Neutrophil (primary cell): ENCODE results near the gene RPH3AL.
"Not testable (repeated sequence)": the region's sequence is repeated elsewhere in the genome, so short reads cannot be mapped to it uniquely, and the experiment has no call there.

Experiments used
- H3K27ac ChIP-seq: fragments of 200-600 bp; sonication (generic); 2 replicates; pipeline ENCODE4 v1.5.1; 2016; ENCODE audit warnings: mild to moderate bottlenecking, moderate library complexity
- H3K27me3 ChIP-seq: fragments of 200-600 bp; sonication (generic); 2 replicates; pipeline ENCODE4 v1.6.0; 2016; ENCODE audit warnings: mild to moderate bottlenecking
- H3K36me3 ChIP-seq: fragments of 200-600 bp; sonication (generic); 2 replicates; pipeline ENCODE4 v1.5.1; 2017
- H3K4me1 ChIP-seq, 2 experiments: fragments of 200-600 bp in 1 of 2; sonication (generic) in 1 of 2; 1 replicate in 1 of 2; 2 replicates in 1 of 2; pipeline versions ENCODE4 v1.5.1 to v1.6.1; 2013 to 2016; ENCODE audit warnings: low read depth in 1 of 2, low read length in 1 of 2, mild to moderate bottlenecking in 1 of 2, moderate library complexity in 1 of 2; ENCODE audit not compliant: control insufficient read depth in 1 of 2, insufficient read depth in 1 of 2
- H3K4me3 ChIP-seq, 2 experiments: fragments of 200-600 bp in 1 of 2; sonication (generic) in 1 of 2; 1 replicate in 1 of 2; 2 replicates in 1 of 2; pipeline ENCODE4 v1.5.1; 2013 to 2016; ENCODE audit warnings: low read depth in 1 of 2, low read length in 1 of 2, mild to moderate bottlenecking in 1 of 2, moderate library complexity in 1 of 2
- H3K9me3 ChIP-seq: fragments of 200-600 bp; sonication (generic); 2 replicates; pipeline ENCODE4 v1.5.1; 2016
- TF ChIP-seq, protein P1 (sequence below): fragments of 200-600 bp; sonication (generic); IDR thresholded peaks from 2 replicates; pipeline ENCODE4 v1.5.1; 2016; ENCODE audit warnings: antibody characterized with exemption

Gene RPH3AL

GRCh38 chr17:237406-237955, 115.1 kb downstream of the RPH3AL start:
- no peak overlapping the region for H3K4me3 ChIP-seq
- TF ChIP-seq, protein P1, sequence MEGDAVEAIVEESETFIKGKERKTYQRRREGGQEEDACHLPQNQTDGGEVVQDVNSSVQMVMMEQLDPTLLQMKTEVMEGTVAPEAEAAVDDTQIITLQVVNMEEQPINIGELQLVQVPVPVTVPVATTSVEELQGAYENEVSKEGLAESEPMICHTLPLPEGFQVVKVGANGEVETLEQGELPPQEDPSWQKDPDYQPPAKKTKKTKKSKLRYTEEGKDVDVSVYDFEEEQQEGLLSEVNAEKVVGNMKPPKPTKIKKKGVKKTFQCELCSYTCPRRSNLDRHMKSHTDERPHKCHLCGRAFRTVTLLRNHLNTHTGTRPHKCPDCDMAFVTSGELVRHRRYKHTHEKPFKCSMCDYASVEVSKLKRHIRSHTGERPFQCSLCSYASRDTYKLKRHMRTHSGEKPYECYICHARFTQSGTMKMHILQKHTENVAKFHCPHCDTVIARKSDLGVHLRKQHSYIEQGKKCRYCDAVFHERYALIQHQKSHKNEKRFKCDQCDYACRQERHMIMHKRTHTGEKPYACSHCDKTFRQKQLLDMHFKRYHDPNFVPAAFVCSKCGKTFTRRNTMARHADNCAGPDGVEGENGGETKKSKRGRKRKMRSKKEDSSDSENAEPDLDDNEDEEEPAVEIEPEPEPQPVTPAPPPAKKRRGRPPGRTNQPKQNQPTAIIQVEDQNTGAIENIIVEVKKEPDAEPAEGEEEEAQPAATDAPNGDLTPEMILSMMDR = no peak
- H3K27me3 ChIP-seq = peaks cover 12% of the 10 kb centered on the region
- H3K4me1 ChIP-seq = peaks cover 9 to 18% of the 10 kb centered on the region in 2 experiments
- no peaks in the 10 kb centered on the region for H3K9me3 ChIP-seq
- no peaks in the 10 kb centered on the region for H3K36me3 ChIP-seq
- H3K27ac ChIP-seq = no peak overlapping the region

DNA sequence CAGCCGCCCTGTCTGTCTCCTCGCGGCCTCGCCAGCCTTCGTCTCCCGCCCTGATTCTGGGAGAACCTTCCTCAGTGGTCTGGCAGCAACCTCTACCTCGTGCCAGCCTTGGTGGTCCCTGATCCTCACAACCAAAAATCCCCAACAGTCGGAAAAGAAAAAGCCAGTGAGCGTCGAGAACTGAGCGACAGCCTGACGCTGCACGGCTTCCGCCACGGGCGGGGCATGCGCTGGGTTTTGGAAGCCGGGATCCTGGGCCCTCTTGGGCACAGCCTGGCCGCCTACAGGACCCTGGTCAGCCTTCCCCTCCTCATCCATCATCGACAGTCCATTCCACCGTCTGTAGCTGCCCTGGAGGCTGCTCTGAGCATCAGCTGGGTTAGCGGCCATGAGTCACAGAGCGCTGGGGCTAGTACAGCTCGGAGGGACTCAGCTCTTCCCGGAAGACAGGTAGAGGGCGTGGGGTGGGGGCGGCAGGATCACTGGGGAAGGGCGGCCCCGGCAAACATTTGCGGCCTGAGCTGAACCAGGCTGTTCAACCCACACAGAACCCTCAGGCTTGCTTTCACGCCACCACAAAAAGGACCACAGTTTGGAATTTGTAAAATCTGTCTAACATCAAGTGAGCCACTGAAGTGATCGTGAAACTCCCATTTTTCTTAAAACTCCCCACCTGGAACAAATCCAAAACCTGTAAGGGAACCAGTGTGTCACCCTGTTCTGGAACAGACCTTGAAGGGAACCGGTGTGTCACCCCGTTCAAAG, 115.8 kb downstream of the RPH3AL start:
- peaks cover 12% of the 10 kb centered on the region for H3K27me3 ChIP-seq

DNA sequence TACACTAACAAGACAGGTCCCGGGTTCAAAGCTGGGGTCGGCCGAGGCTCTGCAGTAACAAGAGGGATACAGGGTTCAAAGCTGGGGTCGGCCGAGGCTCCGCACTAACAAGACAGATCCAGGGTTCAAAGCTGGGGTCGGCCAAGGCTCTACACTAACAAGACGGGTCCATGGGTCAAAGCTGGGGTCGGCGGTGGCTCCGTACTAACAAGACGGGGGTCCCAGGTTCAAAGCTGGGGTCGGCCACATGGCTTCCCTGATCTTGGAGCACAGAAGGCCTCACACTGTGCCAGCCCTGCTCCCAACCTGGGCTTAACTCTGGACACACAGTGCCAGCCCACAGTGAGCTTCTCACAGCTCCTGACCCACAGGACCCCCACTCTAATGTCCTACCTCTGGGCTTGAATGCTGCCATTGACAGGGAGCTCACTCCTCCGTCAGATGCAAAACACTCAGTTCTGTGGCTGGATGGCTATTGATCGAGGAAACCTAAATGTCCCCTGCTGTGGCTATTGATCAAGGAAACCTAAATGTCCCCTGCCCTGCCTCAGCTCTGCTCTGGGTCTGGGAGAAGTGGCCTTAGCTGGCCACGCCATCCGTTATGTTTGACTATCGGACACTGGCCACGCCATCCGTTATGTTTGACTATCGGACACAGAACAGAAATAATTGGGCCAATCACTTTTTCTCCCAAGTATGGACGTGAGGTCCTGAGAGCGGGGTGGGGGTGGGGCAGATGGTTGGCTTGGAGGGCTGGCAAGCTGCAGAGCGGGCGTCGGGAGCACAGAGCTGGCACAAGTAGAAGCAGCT, 116.6 kb downstream of the RPH3AL start:
- H3K4me1 ChIP-seq = peaks cover 9 to 21% of the 10 kb centered on the region in 2 experiments
- no peaks in the 10 kb centered on the region for H3K36me3 ChIP-seq
- H3K9me3 ChIP-seq = no peaks in the 10 kb centered on the region
- H3K27me3 ChIP-seq = peaks cover 12% of the 10 kb centered on the region
- TF ChIP-seq, protein P1 = no peak
- no peak overlapping the region for H3K27ac ChIP-seq
- H3K4me3 ChIP-seq = no peak overlapping the region

More for the DNA sequence above, 115.8 kb downstream of the RPH3AL start:
- peaks cover 9 to 21% of the 10 kb centered on the region in 2 experiments for H3K4me1 ChIP-seq
- no peaks in the 10 kb centered on the region for H3K9me3 ChIP-seq
- no peak overlapping the region for H3K27ac ChIP-seq
- H3K4me3 ChIP-seq = no peak overlapping the region
- no peaks in the 10 kb centered on the region for H3K36me3 ChIP-seq
- TF ChIP-seq, protein P1 = no peak

DNA sequence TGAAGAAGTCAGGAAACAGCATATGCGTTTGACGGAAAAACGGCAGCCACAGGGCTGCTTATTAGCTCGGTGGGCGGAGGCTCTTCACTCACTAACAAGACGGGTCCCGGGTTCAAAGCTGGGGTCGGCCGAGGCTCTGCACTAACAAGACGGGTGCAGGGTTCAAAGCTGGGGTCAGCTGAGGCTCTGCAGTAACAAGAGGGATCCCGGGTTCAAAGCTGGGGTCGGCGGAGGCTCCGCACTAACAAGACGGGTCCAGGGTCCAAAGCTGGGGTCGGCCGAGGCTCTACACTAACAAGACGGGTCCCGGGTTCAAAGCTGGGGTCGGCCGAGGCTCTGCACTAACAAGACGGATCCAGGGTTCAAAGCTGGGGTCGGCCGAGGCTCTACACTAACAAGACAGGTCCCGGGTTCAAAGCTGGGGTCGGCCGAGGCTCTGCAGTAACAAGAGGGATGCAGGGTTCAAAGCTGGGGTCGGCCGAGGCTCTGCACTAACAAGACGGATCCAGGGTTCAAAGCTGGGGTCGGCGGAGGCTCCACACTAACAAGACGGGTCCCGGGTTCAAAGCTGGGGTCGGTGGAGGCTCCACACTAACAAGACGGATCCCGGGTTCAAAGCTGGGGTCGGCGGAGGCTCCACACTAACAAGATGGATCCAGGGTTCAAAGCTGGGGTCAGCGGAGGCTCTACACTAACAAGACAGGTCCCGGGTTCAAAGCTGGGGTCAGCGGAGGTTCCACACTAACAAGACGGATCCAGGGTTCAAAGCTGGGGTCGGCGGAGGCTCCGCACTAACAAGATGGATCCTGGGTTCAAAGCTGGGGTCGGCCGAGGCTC, 117.4 kb downstream of the RPH3AL start:
- peak overlapping the region; percentile 85 for H3K27ac ChIP-seq
- H3K4me3 ChIP-seq, H3K36me3 ChIP-seq, H3K9me3 ChIP-seq: not testable (repeated sequence)
- peaks cover 12% of the 10 kb centered on the region for H3K27me3 ChIP-seq
- peaks cover 9 to 21% of the 10 kb centered on the region in 2 experiments for H3K4me1 ChIP-seq

GRCh38 chr17:234163-234993, 118.2 kb downstream of the RPH3AL start:
- H3K36me3 ChIP-seq, H3K9me3 ChIP-seq: not testable (repeated sequence)
- Histone ChIP-seq H3K27ac (peak overlapping the region; percentile 85), H3K27me3 (peaks cover 12% of the 10 kb centered on the region), H3K4me3 (peak overlapping the region in 1 of 2 experiments; percentile 3), H3K4me1 (peaks cover 9 to 21% of the 10 kb centered on the region in 2 experiments)
